Ishikawa (cell line): ENCODE data around the gene ASPG.

Experiments
- EP300 ChIP-seq: IDR thresholded peaks from 2 replicates; pipeline ENCODE4 v1.6.1; 2012; ENCODE audit warnings: borderline replicate concordance
- NFIC ChIP-seq: IDR thresholded peaks from 2 replicates; pipeline ENCODE4 v1.6.1; 2012
- RAD21 ChIP-seq: IDR thresholded peaks from 2 replicates; pipeline ENCODE4 v1.6.1; 2012; ENCODE audit warnings: low read depth
- TAF1 ChIP-seq: IDR thresholded peaks from 2 replicates; pipeline ENCODE4 v1.6.1; 2012; ENCODE audit warnings: low read depth, mild to moderate bottlenecking
- ZBTB7A ChIP-seq: IDR thresholded peaks from 2 replicates; pipeline ENCODE4 v1.6.1; 2012; ENCODE audit warnings: low read depth

GRCh38 chr14:104125011-104125410 lies 39.5 kb downstream of the ASPG start:
- TF ChIP-seq TAF1 = no peak
- TF ChIP-seq RAD21 = no peak
- no peak for TF ChIP-seq EP300
- TF ChIP-seq NFIC = no peak
- TF ChIP-seq ZBTB7A = no peak
